Retinal pigment epithelial cell (primary cell): ENCODE data around the gene PLLP.

Source experiments
- DNase-seq: peaks from one replicate; pipeline ENCODE4 v3.0.0-alpha.2; 2010; ENCODE audit warnings: low read depth
- H3K4me3 ChIP-seq: 2 replicates; pipeline ENCODE4 v1.5.1; 2011; ENCODE audit warnings: mild to moderate bottlenecking, low read length, control low read depth, moderate library complexity
- TF ChIP-seq, protein P1 (sequence below): conservative IDR thresholded peaks from 2 replicates; pipeline ENCODE4 v1.5.1; 2011; ENCODE audit warnings: low read depth, low read length, control low read depth, inconsistent platforms

The PLLP gene

DNA sequence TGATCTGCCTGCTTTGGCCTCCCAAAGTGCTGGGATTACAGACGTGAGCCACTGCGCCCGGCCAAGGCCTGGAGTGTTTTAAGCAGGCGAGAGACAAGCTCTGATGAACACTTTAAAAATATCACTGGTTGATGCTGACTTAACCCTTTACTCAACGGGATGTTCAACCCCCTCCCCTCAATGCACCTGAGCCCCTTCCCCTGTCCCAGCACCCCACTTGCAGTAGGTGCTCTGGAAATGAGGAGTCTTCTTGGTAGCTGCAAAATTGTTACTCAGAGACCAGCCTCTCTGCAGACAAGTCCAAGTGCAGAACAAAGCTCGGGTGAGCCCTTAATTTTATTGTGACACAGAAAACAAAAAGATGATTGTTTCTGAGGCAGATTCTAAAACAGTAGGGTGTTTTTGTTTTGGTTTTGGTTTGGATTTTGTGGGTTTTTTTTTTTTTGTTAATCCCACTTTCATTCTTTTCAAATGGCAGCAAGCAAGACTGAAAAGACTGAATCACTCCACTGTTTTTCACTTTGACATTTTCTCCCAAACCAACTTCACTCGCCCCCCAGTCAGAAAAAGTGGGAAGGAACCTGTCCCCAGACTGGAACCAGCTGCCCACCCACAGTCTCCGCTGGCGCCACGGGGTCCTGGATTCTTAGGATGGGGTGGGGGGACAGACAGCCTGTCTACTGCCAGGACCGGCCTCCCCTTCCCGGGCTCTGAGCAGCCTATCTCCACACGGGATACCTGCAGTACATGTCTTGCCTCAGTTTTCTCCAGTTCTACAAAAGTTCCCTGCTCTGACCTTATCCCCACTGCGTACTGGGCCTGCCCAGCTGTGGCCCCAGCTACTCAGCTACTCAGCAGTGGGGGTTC is 5.2 kb upstream of the PLLP start:
- TF ChIP-seq, protein P1, sequence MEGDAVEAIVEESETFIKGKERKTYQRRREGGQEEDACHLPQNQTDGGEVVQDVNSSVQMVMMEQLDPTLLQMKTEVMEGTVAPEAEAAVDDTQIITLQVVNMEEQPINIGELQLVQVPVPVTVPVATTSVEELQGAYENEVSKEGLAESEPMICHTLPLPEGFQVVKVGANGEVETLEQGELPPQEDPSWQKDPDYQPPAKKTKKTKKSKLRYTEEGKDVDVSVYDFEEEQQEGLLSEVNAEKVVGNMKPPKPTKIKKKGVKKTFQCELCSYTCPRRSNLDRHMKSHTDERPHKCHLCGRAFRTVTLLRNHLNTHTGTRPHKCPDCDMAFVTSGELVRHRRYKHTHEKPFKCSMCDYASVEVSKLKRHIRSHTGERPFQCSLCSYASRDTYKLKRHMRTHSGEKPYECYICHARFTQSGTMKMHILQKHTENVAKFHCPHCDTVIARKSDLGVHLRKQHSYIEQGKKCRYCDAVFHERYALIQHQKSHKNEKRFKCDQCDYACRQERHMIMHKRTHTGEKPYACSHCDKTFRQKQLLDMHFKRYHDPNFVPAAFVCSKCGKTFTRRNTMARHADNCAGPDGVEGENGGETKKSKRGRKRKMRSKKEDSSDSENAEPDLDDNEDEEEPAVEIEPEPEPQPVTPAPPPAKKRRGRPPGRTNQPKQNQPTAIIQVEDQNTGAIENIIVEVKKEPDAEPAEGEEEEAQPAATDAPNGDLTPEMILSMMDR = no peak
- DNase-seq = no peak
- no peak overlapping the region for H3K4me3 ChIP-seq

DNA sequence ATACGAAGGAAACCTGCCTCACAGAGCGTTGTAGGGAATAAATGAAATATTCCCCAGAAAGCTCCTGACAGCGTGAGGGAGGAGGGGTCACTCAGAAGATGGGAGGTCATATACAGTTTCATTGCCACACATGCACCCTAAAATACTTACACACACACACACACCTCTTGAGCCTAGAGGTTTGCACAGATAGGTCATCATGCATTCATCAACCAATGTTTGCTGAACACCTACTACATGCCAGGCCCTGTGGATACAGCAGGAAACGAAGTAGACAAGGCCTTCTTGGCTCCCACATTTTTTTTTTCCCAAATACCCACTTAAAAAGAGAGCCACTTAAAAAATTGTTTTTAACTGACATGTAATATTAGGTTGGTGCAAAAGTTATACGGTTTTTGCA is 907 bp upstream of the PLLP start:
- no peak for DNase-seq
- TF ChIP-seq, protein P1 = no peak
- no peak overlapping the region for H3K4me3 ChIP-seq

DNA sequence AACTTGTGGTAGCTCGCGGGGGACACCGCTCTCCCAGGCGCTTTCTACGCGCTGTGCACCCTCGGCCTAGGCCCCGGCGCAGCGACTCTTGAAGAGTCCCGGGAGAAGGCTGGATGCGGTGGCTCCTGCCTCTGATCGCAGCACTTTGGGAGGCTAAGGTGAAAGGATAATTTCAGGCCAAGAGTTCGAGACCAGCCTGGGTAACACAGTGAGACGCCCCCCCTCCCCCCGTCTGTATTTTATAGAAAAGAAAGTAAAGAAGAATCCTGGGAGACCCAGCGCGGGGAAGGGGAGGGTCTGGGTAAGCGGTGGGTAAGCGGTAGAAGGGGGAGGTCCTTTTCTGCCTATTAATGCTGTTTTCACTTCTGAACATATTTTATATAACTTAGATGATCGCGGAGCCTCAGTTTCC is 486 bp upstream of the PLLP start:
- TF ChIP-seq, protein P1 = no peak
- H3K4me3 ChIP-seq = peak overlapping the region; percentile 49
- no peak for DNase-seq

DNA sequence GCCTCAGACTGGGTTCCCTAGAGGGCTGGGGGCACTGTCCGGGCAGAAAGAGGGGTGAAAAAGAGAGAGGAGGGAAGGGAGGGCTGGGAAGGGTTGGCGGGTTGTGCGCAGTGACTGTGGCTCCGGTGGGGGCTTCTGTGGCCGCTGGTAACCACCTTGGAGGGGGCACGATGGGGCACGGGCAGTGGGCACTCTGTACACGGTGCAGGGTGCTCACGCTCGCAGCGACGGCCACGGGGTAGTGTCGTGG is 588 bp downstream of the PLLP start:
- H3K4me3 ChIP-seq = no peak overlapping the region
- TF ChIP-seq, protein P1 = no peak
- DNase-seq = no peak

DNA sequence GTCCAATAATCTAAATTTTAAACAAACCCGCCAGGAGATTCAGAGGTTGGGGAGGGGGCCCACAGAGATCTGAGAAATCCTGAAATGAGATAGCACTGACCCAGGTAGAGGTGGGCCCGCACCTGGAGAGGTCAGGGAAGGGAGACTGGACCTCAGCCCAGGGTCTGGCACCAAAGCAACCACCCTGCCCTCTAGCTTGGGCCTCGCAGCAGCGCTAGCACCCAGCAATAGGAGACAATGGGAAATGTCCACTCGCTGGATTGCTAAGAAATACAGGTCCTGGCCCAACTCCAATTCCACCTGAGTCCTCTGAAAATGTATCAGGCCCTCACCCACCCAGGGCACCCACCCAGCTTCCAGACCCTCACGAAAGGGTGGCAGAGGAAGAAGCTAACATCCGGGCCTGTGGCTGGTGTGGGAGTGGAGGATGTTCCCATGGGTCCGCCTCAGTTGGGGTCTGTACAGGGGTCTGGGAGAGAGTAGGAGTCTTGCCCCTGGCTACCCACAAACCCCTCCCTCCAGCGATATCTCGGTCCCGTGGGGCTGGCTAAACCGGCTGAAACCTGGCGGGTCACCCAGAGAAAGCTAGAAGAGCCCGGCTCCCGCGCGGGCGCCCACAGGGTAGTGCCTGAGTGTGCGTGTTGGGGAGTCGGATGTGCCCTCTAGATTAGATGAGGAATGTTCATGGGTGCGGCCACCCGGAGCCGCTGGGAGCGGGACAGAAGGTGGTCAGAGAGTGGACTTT is 1.1 kb downstream of the PLLP start:
- H3K4me3 ChIP-seq = no peak overlapping the region

DNA sequence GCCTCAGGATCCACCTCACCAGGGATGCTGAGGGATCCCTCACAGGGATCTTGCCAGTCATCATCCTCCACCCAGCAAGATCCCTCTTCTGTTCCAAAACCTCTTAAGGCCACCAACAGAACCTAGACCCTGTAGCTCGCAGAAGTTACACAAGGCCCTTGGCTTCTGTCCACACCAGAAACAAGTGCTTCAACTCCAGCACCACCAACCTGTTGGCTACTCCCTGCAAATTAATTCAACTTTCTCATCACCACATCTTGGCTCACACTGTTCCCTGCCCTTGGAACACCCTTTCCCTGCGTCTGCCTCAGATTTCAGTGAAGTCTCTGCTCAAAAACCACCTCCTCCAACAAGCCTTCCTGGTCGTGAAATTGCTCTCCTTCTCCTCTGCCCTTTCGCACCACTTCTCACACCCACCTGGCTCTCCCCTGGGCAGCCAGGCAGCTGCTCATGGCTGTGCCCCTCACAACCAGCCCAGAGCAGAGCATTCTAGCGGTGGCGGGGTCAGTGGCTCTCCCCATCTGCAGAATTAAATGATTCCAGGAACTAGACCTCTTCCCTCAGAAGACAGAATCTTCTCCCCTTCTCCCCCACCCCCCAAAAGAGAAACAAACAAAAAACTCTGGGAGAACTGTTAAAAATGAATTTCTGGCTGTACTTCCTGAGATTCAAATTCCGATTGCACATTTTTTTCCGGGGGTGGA is 1.8 kb downstream of the PLLP start:
- DNase-seq = no peak
- H3K4me3 ChIP-seq = no peak overlapping the region
- TF ChIP-seq, protein P1 = no peak

More for the DNA sequence above, 1.1 kb downstream of the PLLP start:
- TF ChIP-seq, protein P1 = no peak
- DNase-seq = no peak
